ENCODE data around the gene MECR. TPM values are rescaled to one million over a fixed set of nuclear protein-coding genes. Genes with fewer than 3 reads are reported as not detected.
A peak's percentile ranks its signal among the peaks of the same experiment; 100 is the strongest.

Gene MECR
- total and polyA plus RNA-seq, 2 experiments from 2014 or later: 41.4 to 60.0 TPM

- H3K27me3 ChIP-seq: no peaks in the 10 kb centered on the region
- peak overlapping the region; percentile 95 for H3K4me3 ChIP-seq
- H3K4me1 ChIP-seq (ENCODE audit: low read depth): peaks cover 11% of the 10 kb centered on the region
- no peak for DNase-seq (ENCODE audit: low read depth in 1 of 2, low spot score in 1 of 2)
- peaks cover 3% of the 10 kb centered on the region for H3K36me3 ChIP-seq
- H3K9me3 ChIP-seq (ENCODE audit: low read depth): no peaks in the 10 kb centered on the region
- H3K27ac ChIP-seq: peak overlapping the region; percentile 100
- TF ChIP-seq, protein P1, sequence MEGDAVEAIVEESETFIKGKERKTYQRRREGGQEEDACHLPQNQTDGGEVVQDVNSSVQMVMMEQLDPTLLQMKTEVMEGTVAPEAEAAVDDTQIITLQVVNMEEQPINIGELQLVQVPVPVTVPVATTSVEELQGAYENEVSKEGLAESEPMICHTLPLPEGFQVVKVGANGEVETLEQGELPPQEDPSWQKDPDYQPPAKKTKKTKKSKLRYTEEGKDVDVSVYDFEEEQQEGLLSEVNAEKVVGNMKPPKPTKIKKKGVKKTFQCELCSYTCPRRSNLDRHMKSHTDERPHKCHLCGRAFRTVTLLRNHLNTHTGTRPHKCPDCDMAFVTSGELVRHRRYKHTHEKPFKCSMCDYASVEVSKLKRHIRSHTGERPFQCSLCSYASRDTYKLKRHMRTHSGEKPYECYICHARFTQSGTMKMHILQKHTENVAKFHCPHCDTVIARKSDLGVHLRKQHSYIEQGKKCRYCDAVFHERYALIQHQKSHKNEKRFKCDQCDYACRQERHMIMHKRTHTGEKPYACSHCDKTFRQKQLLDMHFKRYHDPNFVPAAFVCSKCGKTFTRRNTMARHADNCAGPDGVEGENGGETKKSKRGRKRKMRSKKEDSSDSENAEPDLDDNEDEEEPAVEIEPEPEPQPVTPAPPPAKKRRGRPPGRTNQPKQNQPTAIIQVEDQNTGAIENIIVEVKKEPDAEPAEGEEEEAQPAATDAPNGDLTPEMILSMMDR (IDR thresholded peaks at IDR 0.05; ENCODE audit: low read depth, low read length): no peak
Measured at GRCh38 chr1:29180497-29181412, 50.0 kb downstream of the MECR start.

- Histone ChIP-seq H3K27me3 (no peaks in the 10 kb centered on the region), H3K36me3 (peaks cover 3% of the 10 kb centered on the region), H3K9me3 (ENCODE audit: low read depth) (no peaks in the 10 kb centered on the region), H3K4me3 (peak overlapping the region; percentile 95), H3K4me1 (ENCODE audit: low read depth) (peaks cover 11% of the 10 kb centered on the region), H3K27ac (peak overlapping the region; percentile 100)
- DNase-seq (ENCODE audit: low read depth in 1 of 2, low spot score in 1 of 2): peak in 1 of 2 donors; percentile 61
- TF ChIP-seq, protein P1 (IDR thresholded peaks at IDR 0.05; ENCODE audit: low read depth, low read length): no peak
Measured at GRCh38 chr1:29179641-29180184, 51.0 kb downstream of the MECR start.

DNA sequence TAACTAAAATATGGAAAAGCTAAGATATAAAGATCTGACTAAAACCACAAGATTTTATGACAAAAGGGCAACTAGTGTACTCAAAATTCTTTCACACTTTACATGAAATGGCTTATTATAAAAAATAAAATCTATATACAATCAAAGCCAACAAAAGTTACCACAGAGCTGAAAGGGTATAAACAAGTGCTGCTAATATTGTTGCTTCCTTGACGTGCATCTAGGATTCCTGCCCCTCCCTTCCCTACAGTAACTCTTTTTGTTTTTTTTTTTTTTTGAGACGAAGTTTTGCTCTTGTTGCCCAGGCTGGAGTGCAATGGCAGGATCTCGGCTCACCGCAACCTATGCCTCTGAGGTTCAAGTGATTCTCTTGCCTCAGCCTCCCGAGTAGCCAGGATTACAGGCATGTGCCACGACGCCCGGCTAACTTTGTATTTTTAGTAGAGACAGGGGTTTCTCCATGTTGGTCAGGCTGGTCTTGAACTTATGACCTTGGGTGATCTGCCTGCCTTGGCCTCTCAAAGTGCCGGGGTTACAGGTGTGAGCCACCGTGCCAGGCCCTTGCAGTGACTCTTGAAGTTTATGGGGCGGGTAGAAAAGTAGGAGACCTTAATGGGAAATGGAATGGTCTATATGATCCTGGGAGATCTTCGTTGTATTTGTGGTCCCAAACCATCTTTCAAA is 53.6 kb downstream of the MECR start:
- TF ChIP-seq, protein P1 (IDR thresholded peaks at IDR 0.05; ENCODE audit: low read depth, low read length): no peak
- Histone ChIP-seq H3K27ac (no peak overlapping the region), H3K4me1 (ENCODE audit: low read depth) (peaks cover 11% of the 10 kb centered on the region), H3K36me3 (peaks cover 3% of the 10 kb centered on the region), H3K4me3 (no peak overlapping the region), H3K27me3 (no peaks in the 10 kb centered on the region), H3K9me3 (ENCODE audit: low read depth) (no peaks in the 10 kb centered on the region)
- no peak for DNase-seq (ENCODE audit: low read depth in 1 of 2, low spot score in 1 of 2)

- H3K27ac ChIP-seq: no peak overlapping the region
- no peaks in the 10 kb centered on the region for H3K27me3 ChIP-seq
- peaks cover 11% of the 10 kb centered on the region for H3K4me1 ChIP-seq (ENCODE audit: low read depth)
- H3K9me3 ChIP-seq (ENCODE audit: low read depth): no peaks in the 10 kb centered on the region
- no peak for DNase-seq (ENCODE audit: low read depth in 1 of 2, low spot score in 1 of 2)
- H3K36me3 ChIP-seq: peaks cover 3% of the 10 kb centered on the region
- no peak overlapping the region for H3K4me3 ChIP-seq
- TF ChIP-seq, protein P1 (IDR thresholded peaks at IDR 0.05; ENCODE audit: low read depth, low read length): no peak
Measured at GRCh38 chr1:29176576-29176975, 54.2 kb downstream of the MECR start.

GRCh38 chr1:29172415-29172939 is 58.3 kb downstream of the MECR start:
- TF ChIP-seq, protein P1 (IDR thresholded peaks at IDR 0.05; ENCODE audit: low read depth, low read length): no peak
- H3K27ac ChIP-seq: no peak overlapping the region
- no peak overlapping the region for H3K4me3 ChIP-seq
- H3K36me3 ChIP-seq: peaks cover 6% of the 10 kb centered on the region
- H3K9me3 ChIP-seq (ENCODE audit: low read depth): no peaks in the 10 kb centered on the region
- DNase-seq (ENCODE audit: low read depth in 1 of 2, low spot score in 1 of 2): no peak
- peaks cover 8% of the 10 kb centered on the region for H3K4me1 ChIP-seq (ENCODE audit: low read depth)
- no peaks in the 10 kb centered on the region for H3K27me3 ChIP-seq
